NT2/D1 (cell line): Measurements from ENCODE around the gene GABRA5.

ENCODE experiments used
- YY1 ChIP-seq: IDR thresholded peaks from 2 replicates; pipeline ENCODE4 v1.6.1; 2011; ENCODE audit not compliant: insufficient read length, insufficient read depth
- ZNF274 ChIP-seq: IDR thresholded peaks from 2 replicates; pipeline ENCODE4 v1.6.1; 2011; ENCODE audit warnings: mild to moderate bottlenecking, low read depth, low read length

DNA sequence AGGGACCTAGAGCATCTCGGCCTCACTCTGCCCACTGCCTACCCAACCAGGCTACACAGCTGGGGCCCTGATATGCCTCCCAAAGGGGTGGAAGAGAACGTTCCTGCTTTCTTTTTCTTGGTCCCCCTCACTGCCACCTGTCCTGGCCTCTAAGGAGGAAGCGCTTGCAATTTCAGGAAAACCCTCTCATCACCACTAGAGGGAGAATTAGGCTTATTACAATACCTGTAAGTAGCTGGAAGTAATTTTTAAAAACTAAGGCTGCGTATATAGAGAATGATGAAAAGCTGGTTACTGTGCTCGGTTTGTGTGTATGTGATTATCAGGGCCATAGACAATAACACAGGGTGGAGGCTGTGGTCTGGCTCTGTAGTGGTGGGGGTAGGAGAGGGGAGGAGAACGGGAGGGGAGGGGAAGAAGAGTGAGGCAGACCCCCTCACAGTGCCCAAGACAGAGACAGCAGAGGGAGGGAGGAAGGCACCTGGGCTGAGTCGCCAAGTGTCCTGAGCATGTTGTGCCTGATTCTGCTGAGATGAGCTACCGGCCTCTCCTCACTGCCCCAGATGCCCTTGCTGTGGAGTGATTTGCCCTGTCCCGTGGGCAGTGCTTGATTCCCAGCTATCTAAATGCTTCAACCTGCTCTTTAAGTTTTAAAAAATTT is 107.4 kb downstream of the GABRA5 start:
- no peak for TF ChIP-seq ZNF274
- TF ChIP-seq YY1: no peak
